PC-3 (cell line): Measurements from ENCODE around the gene RAD51C.

Source experiments
- CTCF ChIP-seq: fragments of 300-600 bp; sonication (generic); conservative IDR thresholded peaks from 2 replicates; pipeline ENCODE4 v1.5.1; 2017; ENCODE audit warnings: antibody characterized with exemption, low read depth, mild to moderate bottlenecking, low read length
- EZH2 ChIP-seq: fragments of 300-600 bp; sonication (generic); IDR thresholded peaks from one replicate; pipeline ENCODE4 v1.6.1; 2017; ENCODE audit warnings: antibody characterized with exemption, mild to moderate bottlenecking, low read length; ENCODE audit not compliant: unreplicated experiment

DNA sequence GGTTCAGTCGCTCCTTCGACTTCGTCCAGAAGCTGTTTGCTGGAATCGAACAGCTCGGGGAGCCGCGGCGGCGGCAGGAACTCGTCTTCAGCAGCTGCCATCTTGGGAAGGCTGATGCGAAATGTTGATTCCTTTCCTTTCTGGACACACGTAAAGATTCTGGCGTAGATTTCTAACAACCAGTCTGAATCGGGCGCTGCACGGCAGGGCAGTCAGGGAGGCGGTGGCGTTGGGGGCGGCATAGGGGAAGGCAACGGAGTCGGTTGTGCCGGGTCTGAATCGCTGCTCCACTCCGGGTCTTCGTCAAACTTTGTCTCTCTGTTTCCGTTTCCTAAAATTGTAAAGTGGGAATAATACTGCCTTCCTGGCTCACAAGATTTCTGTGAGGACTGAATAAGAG is 30.9 kb upstream of the RAD51C start:
- TF ChIP-seq CTCF (no peak), EZH2 (no peak)
